HepG2 (cell line): ENCODE measurements around the gene SMAD7. TPM values are rescaled to one million over a fixed set of nuclear protein-coding genes. Genes with fewer than 3 reads are reported as not detected.

Source experiments
- AHDC1 ChIP-seq: sonication (generic); formaldehyde crosslinking; IDR thresholded peaks from 2 replicates; pipeline ENCODE4 v1.5.1; 2020; ENCODE audit warnings: mild to moderate bottlenecking, missing genetic modification reagents, borderline replicate concordance
- HINFP ChIP-seq: sonication (generic); formaldehyde crosslinking; IDR thresholded peaks from 2 replicates; pipeline ENCODE4 v1.4.0; 2020; ENCODE audit warnings: low read depth, mild to moderate bottlenecking, missing genetic modification reagents
- KDM5A ChIP-seq: fragments of 200-600 bp; sonication (generic); IDR thresholded peaks from 2 replicates; pipeline ENCODE4 v1.7.0; 2018; ENCODE audit warnings: antibody characterized with exemption, mild to moderate bottlenecking, low read length, borderline replicate concordance
- MBNL3 ChIP-seq: fragments of 250-450 bp; sonication (Bioruptor Pico); conservative IDR thresholded peaks from 2 replicates; pipeline ENCODE4 v1.8.0; 2022; ENCODE audit warnings: mild to moderate bottlenecking, inconsistent platforms
- RFX3 ChIP-seq: IDR thresholded peaks from 2 replicates; pipeline ENCODE4 v1.6.1; 2016; ENCODE audit warnings: missing biosample characterization, missing genetic modification reagents
- RNF219 ChIP-seq: sonication (generic); formaldehyde crosslinking; IDR thresholded peaks from 2 replicates; pipeline ENCODE4 v1.5.0; 2020; ENCODE audit warnings: mild to moderate bottlenecking, missing genetic modification reagents
- SP4 ChIP-seq: sonication (generic); formaldehyde crosslinking; IDR thresholded peaks from 2 replicates; pipeline ENCODE4 v1.8.1; 2023; ENCODE audit warnings: mild to moderate bottlenecking, missing genetic modification reagents
- SRSF1 ChIP-seq: fragments of 200-400 bp; formaldehyde crosslinking; optimal IDR thresholded peaks from 2 replicates; pipeline ENCODE3; 2017; ENCODE audit warnings: mild to moderate bottlenecking, low read depth, low read length, moderate library complexity
- SSRP1 ChIP-seq: IDR thresholded peaks from 2 replicates; pipeline ENCODE4 v1.6.1; 2016; ENCODE audit warnings: control low read depth
- TOE1 ChIP-seq: sonication (generic); formaldehyde crosslinking; IDR thresholded peaks from 2 replicates; pipeline ENCODE4 v1.4.0; 2020; ENCODE audit warnings: mild to moderate bottlenecking, missing genetic modification reagents
- ZC3H13 ChIP-seq: sonication (generic); formaldehyde crosslinking; IDR thresholded peaks from 2 replicates; pipeline ENCODE4 v1.8.1; 2023; ENCODE audit warnings: mild to moderate bottlenecking, missing genetic modification reagents, moderate library complexity
- ZMYM3 ChIP-seq: sonication (generic); formaldehyde crosslinking; IDR thresholded peaks from 2 replicates; pipeline ENCODE4 v1.5.1; 2020; ENCODE audit warnings: mild to moderate bottlenecking, missing genetic modification reagents
- ZNF605 ChIP-seq: sonication (generic); formaldehyde crosslinking; IDR thresholded peaks from 2 replicates; pipeline ENCODE4 v1.8.0; 2022; ENCODE audit warnings: mild to moderate bottlenecking, missing genetic modification reagents
- ZNF607 ChIP-seq: sonication (generic); formaldehyde crosslinking; IDR thresholded peaks from 2 replicates; pipeline ENCODE4 v1.5.1; 2020; ENCODE audit warnings: missing genetic modification reagents, mild to moderate bottlenecking, borderline replicate concordance
- ZNF766 ChIP-seq: sonication (generic); formaldehyde crosslinking; IDR thresholded peaks from 2 replicates; pipeline ENCODE4 v1.5.0; 2020; ENCODE audit warnings: missing genetic modification reagents, borderline replicate concordance
- ZNF784 ChIP-seq: sonication (generic); formaldehyde crosslinking; IDR thresholded peaks from 2 replicates; pipeline ENCODE4 v1.5.1; 2020; ENCODE audit warnings: missing genetic modification reagents, mild to moderate bottlenecking, borderline replicate concordance
- ZNF800 ChIP-seq: sonication (generic); formaldehyde crosslinking; IDR thresholded peaks from 2 replicates; pipeline ENCODE4 v1.4.0; 2020; ENCODE audit warnings: missing genetic modification reagents
- ZSCAN29 ChIP-seq: sonication (generic); formaldehyde crosslinking; conservative IDR thresholded peaks from 2 replicates; pipeline ENCODE4 v1.4.0; 2020; ENCODE audit warnings: mild to moderate bottlenecking, missing genetic modification reagents
- polyA plus RNA-seq, 8 experiments: library from polyadenylated mRNA; depleted of rRNA in 3 of 8; stranded (reverse) in 7 of 8; unstranded in 1 of 8; fragments of >200 nt; fragmentation: Illumina TruSeq in 4 of 8; extraction: Trizol in 4 of 8; gene quantifications; 2 replicates each; pipeline versions ENCODE4 v1.2.1 to v1.2.3, GENCODE V29; 2011 to 2016; ENCODE audit warnings: low read depth in 4 of 8, missing spikeins in 1 of 8, mixed read lengths in 1 of 8; ENCODE audit not compliant: insufficient read depth in 1 of 8
- total RNA-seq, 5 experiments: library from RNA; depleted of rRNA; stranded (reverse); fragments of >200 nt; fragmentation: Illumina TruSeq; extraction: Trizol; gene quantifications; 2 replicates each; pipeline ENCODE4 v1.2.3, GENCODE V29; 2016; ENCODE audit warnings: low read depth in 1 of 5

Gene SMAD7
- total and polyA plus RNA-seq, 2 of the 13 experiments (the other 11 are each of a cell fraction or from before 2014, with no cell fraction given), result 17.4 to 24.7 TPM

- TF ChIP-seq SP4, result no peak
- no peak for TF ChIP-seq RNF219 (CRISPR knock-in tag)
- no peak for TF ChIP-seq ZNF766 (CRISPR knock-in tag)
- no peak for TF ChIP-seq ZC3H13
- no peak for TF ChIP-seq HINFP (CRISPR knock-in tag)
- TF ChIP-seq SSRP1 (CRISPR knock-in tag), result no peak
- no peak for TF ChIP-seq SRSF1
- TF ChIP-seq AHDC1 (CRISPR knock-in tag), result no peak
- no peak for TF ChIP-seq MBNL3
- TF ChIP-seq RFX3 (CRISPR knock-in tag), result no peak
- TF ChIP-seq ZNF800, result no peak
- TF ChIP-seq KDM5A, result no peak
- no peak for TF ChIP-seq ZNF605
- no peak for TF ChIP-seq ZNF784 (CRISPR knock-in tag)
- TF ChIP-seq ZNF607, result no peak
- no peak for TF ChIP-seq ZSCAN29 (CRISPR knock-in tag)
- peak; percentile 91 for TF ChIP-seq ZMYM3 (CRISPR knock-in tag)
- TF ChIP-seq TOE1, result no peak
Measured at GRCh38 chr18:48876590-48876989, 74.2 kb downstream of the SMAD7 start (continued).
